Heart left ventricle (tissue), 13 donors: ENCODE results near the gene ADAMTSL2.

Experiments used
- POLR2A ChIP-seq, 2 donors: fragments of 450-650 bp; IDR thresholded peaks; one replicate each; pipeline ENCODE4 v1.6.1; 2017; ENCODE audit warnings: antibody characterized with exemption in 2 of 2, mild to moderate bottlenecking in 2 of 2, moderate library complexity in 2 of 2
- TF ChIP-seq, protein P1 (sequence below), 12 donors: fragments of 200-600 bp; sonication (generic) in 4 of 12; IDR thresholded peaks; one replicate each; pipeline versions ENCODE4 v1.5.0 to v1.8.0; 2018 to 2022; ENCODE audit warnings: antibody characterized with exemption in 12 of 12, mild to moderate bottlenecking in 5 of 12
- donor health status: ischemic (EF 13 %, LVEDD 7.1; RV severe dilation, severe dysfunction).
- donor health status: DM: no; HTN: yes; CAD: no.
- donor health status: DM: no; HTN: no; CAD: no.
- donor health status: ischemic (EF 25% LVEDD 6.9; RV normal size, moderate dysfunction).
- donor health status: ischemic (EF 25% LVEDD 5.7; RV mildly dilated, moderate dysfunction).
- donor health status: ischemic (EF 35%, LVEDD 5.7; RV mildly dilated, moderate dysfunction).
- donor health status: nonischemic (EF 11% LVEDD 7.7; RV severe dilation, severe dysfunction).
- donor health status: DM: yes; HTN: yes; CAD: no.
- donor health status: PGD.
- donor health status: ischemic (EF 29% LVEDD 5.4; RV normal size, mild dysfunction).
- donor health status: nonischemic (EF 23%, LVEDD 6.1; RV moderate dilation, normal function).

GRCh38 chr9:133595910-133596309 lies 61.4 kb downstream of the ADAMTSL2 start:
- no peak for TF ChIP-seq POLR2A (IDR thresholded peaks at IDR 0.05)
- TF ChIP-seq, protein P1, sequence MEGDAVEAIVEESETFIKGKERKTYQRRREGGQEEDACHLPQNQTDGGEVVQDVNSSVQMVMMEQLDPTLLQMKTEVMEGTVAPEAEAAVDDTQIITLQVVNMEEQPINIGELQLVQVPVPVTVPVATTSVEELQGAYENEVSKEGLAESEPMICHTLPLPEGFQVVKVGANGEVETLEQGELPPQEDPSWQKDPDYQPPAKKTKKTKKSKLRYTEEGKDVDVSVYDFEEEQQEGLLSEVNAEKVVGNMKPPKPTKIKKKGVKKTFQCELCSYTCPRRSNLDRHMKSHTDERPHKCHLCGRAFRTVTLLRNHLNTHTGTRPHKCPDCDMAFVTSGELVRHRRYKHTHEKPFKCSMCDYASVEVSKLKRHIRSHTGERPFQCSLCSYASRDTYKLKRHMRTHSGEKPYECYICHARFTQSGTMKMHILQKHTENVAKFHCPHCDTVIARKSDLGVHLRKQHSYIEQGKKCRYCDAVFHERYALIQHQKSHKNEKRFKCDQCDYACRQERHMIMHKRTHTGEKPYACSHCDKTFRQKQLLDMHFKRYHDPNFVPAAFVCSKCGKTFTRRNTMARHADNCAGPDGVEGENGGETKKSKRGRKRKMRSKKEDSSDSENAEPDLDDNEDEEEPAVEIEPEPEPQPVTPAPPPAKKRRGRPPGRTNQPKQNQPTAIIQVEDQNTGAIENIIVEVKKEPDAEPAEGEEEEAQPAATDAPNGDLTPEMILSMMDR (IDR thresholded peaks at IDR 0.05): no peak
